ENCODE results near the gene GPR39. TPM values are rescaled to one million over a fixed set of nuclear protein-coding genes. Genes with fewer than 3 reads are reported as not detected.

GPR39 gene
- total RNA-seq, 4 donors from 2014 or later, result 2.8 to 9.7 (median 5.4) TPM

GRCh38 chr2:132589111-132589830 lies 172.7 kb downstream of the GPR39 start:
- no peaks in the 10 kb centered on the region for H3K27me3 ChIP-seq
- no peaks in the 10 kb centered on the region for H3K4me1 ChIP-seq
- no peak for DNase-seq
- H3K27ac ChIP-seq, result no peak overlapping the region
- no peaks in the 10 kb centered on the region for H3K36me3 ChIP-seq
- no peak overlapping the region for H3K4me3 ChIP-seq (replicated peaks in 1 of 3)
- 52 to 56% methylated on average over 8 of the region's 8 CpGs for whole genome bisulfite sequencing, 2 donors
- no peaks in the 10 kb centered on the region for H3K9me3 ChIP-seq
- intact Hi-C loops (cut with DNase I), result no loop called here
- TF ChIP-seq POLR2A (IDR thresholded peaks at IDR 0.05), result no peak
- TF ChIP-seq CTCF (IDR thresholded peaks at IDR 0.05), result no peak

- Histone ChIP-seq H3K4me3 (replicated peaks in 1 of 3) (no peak overlapping the region), H3K9me3 (no peaks in the 10 kb centered on the region), H3K36me3 (no peaks in the 10 kb centered on the region), H3K27me3 (no peaks in the 10 kb centered on the region), H3K4me1 (no peaks in the 10 kb centered on the region), H3K27ac (no peak overlapping the region)
- intact Hi-C loops (cut with DNase I), result no loop called here
- DNase-seq, result no peak
- TF ChIP-seq CTCF (IDR thresholded peaks at IDR 0.05) (no peak), POLR2A (IDR thresholded peaks at IDR 0.05) (no peak)
These were observed 173.4 kb downstream of the GPR39 start for GRCh38 chr2:132589966-132590365.

- TF ChIP-seq POLR2A (IDR thresholded peaks at IDR 0.05) (no peak), CTCF (IDR thresholded peaks at IDR 0.05) (no peak)
- H3K4me3 ChIP-seq (replicated peaks in 1 of 3), result no peak overlapping the region
- H3K36me3 ChIP-seq, result no peaks in the 10 kb centered on the region
- H3K9me3 ChIP-seq, result no peaks in the 10 kb centered on the region
- no peaks in the 10 kb centered on the region for H3K4me1 ChIP-seq
- 80 to 90% methylated on average over 2 of the region's 2 CpGs for WGBS, 2 donors
- H3K27me3 ChIP-seq, result no peaks in the 10 kb centered on the region
- no peak for DNase-seq
- H3K27ac ChIP-seq, result no peak overlapping the region
- intact Hi-C loops (cut with DNase I), result no loop called here
These were observed 176.6 kb downstream of the GPR39 start for GRCh38 chr2:132593171-132593570.

GRCh38 chr2:132595186-132595585 lies 178.6 kb downstream of the GPR39 start:
- Histone ChIP-seq H3K36me3 (no peaks in the 10 kb centered on the region), H3K27ac (no peak overlapping the region), H3K4me3 (replicated peaks in 1 of 3) (no peak overlapping the region), H3K4me1 (no peaks in the 10 kb centered on the region), H3K27me3 (no peaks in the 10 kb centered on the region), H3K9me3 (no peaks in the 10 kb centered on the region)
- 84 to 90% methylated on average over 6 of the region's 6 CpGs for WGBS, 2 donors
- intact Hi-C loops (cut with DNase I), result no loop called here
- no peak for TF ChIP-seq POLR2A (IDR thresholded peaks at IDR 0.05)
- no peak for TF ChIP-seq CTCF (IDR thresholded peaks at IDR 0.05)
- DNase-seq, result no peak

- H3K27ac ChIP-seq, result no peak overlapping the region
- no peaks in the 10 kb centered on the region for H3K36me3 ChIP-seq
- no peak for DNase-seq
- no peaks in the 10 kb centered on the region for H3K27me3 ChIP-seq
- TF ChIP-seq POLR2A (IDR thresholded peaks at IDR 0.05) (no peak), CTCF (IDR thresholded peaks at IDR 0.05) (no peak)
- no peaks in the 10 kb centered on the region for H3K9me3 ChIP-seq
- H3K4me3 ChIP-seq (replicated peaks in 1 of 3), result no peak overlapping the region
- no peaks in the 10 kb centered on the region for H3K4me1 ChIP-seq
- intact Hi-C loops (cut with DNase I), result no loop called here
- 89 to 90% methylated on average over 2 of the region's 2 CpGs for WGBS, 2 donors
These were observed 179.1 kb downstream of the GPR39 start for GRCh38 chr2:132595693-132596092.

Data from thyroid gland (tissue), 4 donors.